Neuron (in vitro differentiated cells): ENCODE measurements around the gene ADAMTS3.

Source experiments
- H2AFZ ChIP-seq: one replicate; pipeline ENCODE4 v1.6.1; 2013; ENCODE audit warnings: low read depth, mild to moderate bottlenecking, inconsistent platforms, low read length, moderate library complexity
- H3K27me3 ChIP-seq: one replicate; pipeline ENCODE4 v1.6.1; 2013; ENCODE audit warnings: low read length; ENCODE audit not compliant: insufficient read depth
- H3K36me3 ChIP-seq: one replicate; pipeline ENCODE4 v1.6.1; 2013; ENCODE audit warnings: low read length; ENCODE audit not compliant: insufficient read depth
- H3K4me1 ChIP-seq: one replicate; pipeline ENCODE4 v1.6.1; 2013; ENCODE audit warnings: low read length; ENCODE audit not compliant: insufficient read depth
- H3K4me3 ChIP-seq: 2 replicates; pipeline ENCODE4 v1.5.1; 2013; ENCODE audit warnings: mild to moderate bottlenecking, low read length, moderate library complexity
- H3K9me3 ChIP-seq: one replicate; pipeline ENCODE4 v1.6.1; 2013; ENCODE audit warnings: low read length

Gene ADAMTS3

DNA sequence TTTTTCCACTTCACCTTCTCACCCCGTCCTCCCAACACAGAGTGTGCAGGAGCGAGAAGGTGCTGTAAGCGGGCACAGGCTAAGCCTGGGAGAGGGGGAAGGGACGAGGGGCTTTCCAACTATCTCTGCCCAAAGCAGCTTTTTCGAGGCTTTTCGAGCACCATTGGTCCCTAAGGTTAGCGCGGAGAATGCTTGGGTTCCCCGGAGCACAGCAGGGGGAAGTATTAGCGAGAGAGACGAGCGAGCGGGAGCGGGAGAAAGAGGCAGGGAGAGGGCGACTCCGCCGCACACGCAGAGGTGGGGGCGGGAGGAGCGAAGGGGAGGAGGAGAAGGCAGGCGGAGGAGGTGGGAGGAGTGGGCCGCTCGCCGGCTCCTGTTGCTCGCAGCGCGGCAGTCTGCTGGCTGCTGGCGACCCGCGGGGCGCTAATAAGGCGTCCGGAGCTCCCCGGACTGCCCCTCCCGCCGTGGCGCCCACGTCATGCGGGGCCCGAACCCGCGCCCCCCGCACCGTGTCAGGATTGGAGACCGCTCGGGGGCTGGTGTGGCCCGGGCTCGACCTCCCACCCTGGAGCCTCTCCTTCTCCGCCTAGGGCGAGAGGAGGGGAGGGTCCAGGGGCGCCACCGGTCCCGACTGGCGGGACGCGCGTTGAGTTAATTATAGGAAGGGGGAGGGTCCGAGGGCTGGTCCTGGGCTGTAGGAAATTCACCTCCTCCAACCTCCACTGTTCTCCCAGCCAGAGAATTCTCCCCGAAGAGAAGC, at the start of gene ADAMTS3:
Gene ADAMTS3 (minus strand): TSS at position 263 of the 760 bp plus-strand sequence. CDS start 459 bp downstream, outside the sequence.
- Histone ChIP-seq H3K36me3 (no peaks in the 10 kb centered on the region), H3K4me3 (peak within 1 kb of the TSS; percentile 77), H3K27me3 (no peaks in the 10 kb centered on the region), H3K9me3 (no peaks in the 10 kb centered on the region), H2AFZ (peak within 1 kb of the TSS; percentile 99), H3K4me1 (peaks cover 9% of the 10 kb centered on the region)

DNA sequence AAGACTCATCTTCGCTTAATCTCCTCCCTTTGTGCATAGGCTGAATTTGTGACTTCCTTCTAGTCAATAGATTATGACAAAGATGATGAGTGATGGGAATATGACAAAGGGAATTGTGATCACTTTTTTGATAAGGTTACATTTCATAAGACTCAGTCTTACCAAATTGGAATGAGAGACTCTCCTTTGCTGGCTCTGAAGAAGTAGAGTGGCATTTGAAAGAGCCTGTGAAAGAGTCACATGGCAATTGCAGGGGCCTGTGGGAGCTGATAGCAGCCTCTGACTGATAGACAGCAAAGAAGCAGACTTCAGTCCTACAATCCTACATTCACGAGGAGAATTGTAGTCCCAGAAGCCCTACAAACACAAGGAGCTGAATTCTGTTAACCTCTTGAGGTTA, 44.9 kb upstream of the ADAMTS3 start:
- H3K4me3 ChIP-seq: no peak overlapping the region
- H3K4me1 ChIP-seq: no peaks in the 10 kb centered on the region
- no peaks in the 10 kb centered on the region for H3K36me3 ChIP-seq
- H2AFZ ChIP-seq: peak overlapping the region; percentile 49
- H3K9me3 ChIP-seq: no peaks in the 10 kb centered on the region
- H3K27me3 ChIP-seq: no peaks in the 10 kb centered on the region

DNA sequence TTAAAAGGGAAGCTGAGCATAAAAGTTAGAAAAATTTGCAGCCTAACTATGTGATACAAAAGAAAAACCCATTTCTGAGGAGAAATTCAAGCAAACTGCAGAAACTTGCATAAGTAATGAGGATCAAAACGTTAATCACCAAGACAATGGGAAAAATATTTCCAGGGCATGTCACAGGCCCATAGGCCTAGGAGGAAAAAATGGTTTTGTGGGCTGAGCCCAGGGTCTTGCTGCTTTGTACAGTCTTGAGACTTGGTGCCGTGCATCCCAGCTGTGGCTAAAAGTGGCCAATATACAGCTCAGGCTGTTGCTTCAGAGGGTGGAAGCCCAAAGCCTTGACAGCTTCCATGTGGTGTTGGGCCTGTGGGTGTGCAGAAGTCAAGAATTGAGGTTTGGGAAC, 37.7 kb upstream of the ADAMTS3 start:
- H3K36me3 ChIP-seq: no peaks in the 10 kb centered on the region
- H3K4me3 ChIP-seq: no peak overlapping the region
- H3K27me3 ChIP-seq: no peaks in the 10 kb centered on the region
- no peaks in the 10 kb centered on the region for H3K4me1 ChIP-seq
- no peak overlapping the region for H2AFZ ChIP-seq
- peaks cover 9% of the 10 kb centered on the region for H3K9me3 ChIP-seq

DNA sequence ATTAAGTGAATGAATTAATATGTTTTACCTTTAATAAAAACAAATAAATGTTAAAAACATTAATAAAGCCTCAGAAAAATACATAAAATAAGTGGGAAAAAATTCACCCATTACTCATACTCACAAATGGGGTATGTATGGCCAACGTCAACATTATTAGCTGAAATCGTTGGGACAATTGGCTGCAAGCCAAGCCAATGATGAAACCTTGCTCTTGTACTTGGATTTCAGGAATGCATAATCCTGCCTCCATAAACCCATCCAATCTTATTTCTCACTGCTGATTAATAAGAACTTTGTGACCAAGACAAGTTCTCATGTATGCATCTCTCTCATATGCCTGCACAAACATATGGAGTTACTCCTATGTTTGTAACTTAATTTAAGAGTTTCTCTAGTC, 35.3 kb upstream of the ADAMTS3 start:
- Histone ChIP-seq H2AFZ (no peak overlapping the region), H3K36me3 (no peaks in the 10 kb centered on the region), H3K4me3 (no peak overlapping the region), H3K4me1 (no peaks in the 10 kb centered on the region), H3K27me3 (no peaks in the 10 kb centered on the region), H3K9me3 (peaks cover 9% of the 10 kb centered on the region)

DNA sequence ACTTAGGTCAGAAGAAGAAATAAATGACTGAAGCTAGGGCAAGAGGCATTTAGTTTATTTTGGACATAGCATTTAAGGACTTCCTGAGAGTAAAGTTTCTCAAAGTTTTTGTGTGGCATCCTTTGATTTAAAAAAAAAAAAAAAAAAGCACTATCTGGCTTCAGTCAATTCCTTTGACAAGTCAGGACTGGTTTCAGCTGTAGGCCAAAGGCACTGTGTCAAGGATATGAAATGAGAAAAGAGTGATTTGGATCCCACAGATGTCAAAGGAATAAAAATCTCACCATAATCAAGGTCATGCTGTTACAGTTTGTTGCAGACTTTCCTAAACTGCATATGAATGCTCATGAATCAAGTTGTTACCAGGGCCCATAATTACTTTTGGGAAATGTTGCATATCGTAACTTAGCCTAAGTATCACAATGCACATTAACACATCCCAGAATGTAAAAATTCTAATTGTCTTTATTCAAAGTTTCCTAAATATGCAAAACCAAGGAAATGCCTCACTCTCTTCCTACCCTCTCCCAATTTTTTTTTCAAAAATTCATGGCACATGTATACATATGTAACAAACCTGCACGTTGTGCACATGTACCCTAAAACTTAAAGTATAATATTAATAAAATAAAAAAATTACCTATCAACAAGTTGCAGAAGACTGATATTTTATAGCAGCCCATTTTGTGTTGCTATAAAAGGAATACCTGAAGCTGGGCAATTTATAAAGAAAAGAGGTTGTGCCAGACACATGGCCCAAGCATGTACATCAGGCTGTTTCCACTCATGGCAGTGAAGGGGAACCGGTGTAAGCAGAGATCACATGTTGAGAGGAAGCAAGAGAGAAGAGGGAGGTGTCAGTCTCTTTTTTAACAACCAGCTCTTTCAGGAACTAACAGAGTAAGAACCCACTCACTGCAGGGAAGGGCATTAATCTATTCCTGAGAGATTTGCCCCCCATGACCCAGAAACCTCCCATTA, 33.7 kb upstream of the ADAMTS3 start:
- Histone ChIP-seq H3K4me1 (no peaks in the 10 kb centered on the region), H2AFZ (no peak overlapping the region), H3K9me3 (peaks cover 9% of the 10 kb centered on the region), H3K36me3 (no peaks in the 10 kb centered on the region), H3K27me3 (no peaks in the 10 kb centered on the region), H3K4me3 (no peak overlapping the region)

DNA sequence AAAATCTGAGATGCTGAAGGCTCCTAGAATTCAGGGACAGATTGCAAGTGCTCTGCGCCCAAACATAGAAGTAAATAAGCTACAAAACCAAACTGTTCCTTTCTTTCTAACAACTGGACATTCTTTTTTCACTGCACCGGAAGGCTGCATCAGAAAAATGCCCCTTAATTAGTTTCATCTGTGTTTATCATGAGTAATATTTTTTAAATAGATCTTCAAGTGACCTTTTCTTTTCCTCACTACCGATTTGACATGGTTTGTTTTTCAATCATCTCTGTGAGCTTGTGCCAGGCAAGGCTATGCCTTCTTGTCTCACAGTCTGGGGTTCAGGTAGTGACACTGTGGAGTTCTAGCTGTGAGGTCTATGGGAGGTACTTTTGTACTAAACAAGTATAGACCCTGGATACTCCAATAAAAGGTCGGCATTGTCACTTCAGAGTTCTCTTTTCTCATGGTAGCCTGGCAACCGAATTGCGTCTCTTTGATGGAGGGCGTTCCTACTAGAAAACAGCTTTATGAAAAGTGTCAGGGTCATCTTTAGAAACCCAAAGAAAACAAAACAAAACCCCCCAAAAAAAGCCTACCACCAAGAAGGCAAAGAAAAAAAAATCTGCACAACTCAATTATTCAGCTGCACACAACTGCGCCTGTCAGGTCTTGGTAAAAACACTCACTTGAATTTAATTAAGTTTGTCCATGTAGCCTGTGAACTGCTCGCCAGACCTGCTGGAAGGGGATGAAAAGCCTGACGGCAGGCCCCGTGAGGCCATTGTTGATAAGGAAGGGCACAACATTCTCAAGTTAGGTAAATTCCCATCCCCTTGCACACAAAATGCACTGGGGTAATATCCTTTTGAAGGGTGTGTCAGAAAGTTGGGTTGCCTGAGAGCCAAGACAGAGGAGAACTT, 22.8 kb upstream of the ADAMTS3 start:
- Histone ChIP-seq H3K9me3 (no peaks in the 10 kb centered on the region), H3K4me1 (peaks cover 19% of the 10 kb centered on the region), H3K27me3 (no peaks in the 10 kb centered on the region), H2AFZ (no peak overlapping the region), H3K4me3 (no peak overlapping the region), H3K36me3 (no peaks in the 10 kb centered on the region)

DNA sequence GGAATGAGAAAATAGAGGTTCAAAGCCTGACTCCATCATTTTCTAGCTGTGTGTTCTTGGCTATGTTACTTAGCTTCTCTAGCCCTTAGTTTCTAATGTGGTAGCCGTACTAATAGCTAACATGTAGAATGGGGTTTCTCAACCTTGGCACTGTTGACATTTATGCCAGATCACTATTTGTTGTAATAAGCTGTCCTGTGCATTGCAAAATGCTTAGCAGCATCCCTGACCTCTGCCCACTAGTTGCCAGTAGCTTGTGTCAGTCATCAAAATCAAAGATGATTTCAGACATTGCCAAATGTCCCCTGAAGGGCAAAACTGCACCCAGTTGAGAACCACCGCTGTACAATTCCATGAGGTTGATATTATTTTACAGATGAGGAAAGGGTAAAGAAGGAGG, 18.3 kb upstream of the ADAMTS3 start:
- H3K4me1 ChIP-seq: peaks cover 13% of the 10 kb centered on the region
- no peak overlapping the region for H3K4me3 ChIP-seq
- H3K27me3 ChIP-seq: no peaks in the 10 kb centered on the region
- no peak overlapping the region for H2AFZ ChIP-seq
- no peaks in the 10 kb centered on the region for H3K36me3 ChIP-seq
- H3K9me3 ChIP-seq: no peaks in the 10 kb centered on the region

DNA sequence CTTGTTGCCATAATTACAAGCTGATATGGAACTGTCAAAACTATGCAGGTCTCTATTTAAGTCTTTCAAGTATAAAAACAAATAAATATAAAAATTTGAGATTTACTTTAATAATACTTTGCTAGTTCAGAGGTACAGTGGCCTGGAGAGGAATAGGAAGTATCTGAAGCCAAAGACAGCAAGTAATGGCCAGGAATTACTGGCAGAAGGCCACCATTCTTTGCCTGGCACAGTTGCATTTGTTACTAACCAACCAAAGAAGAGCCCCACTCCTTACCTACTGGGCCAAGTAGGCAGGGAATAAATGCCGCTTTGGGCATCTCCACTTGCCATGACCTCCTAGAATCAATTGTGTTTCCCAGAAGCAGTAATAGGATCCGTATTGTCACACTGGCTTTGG, 13.8 kb upstream of the ADAMTS3 start:
- Histone ChIP-seq H3K4me1 (no peaks in the 10 kb centered on the region), H3K36me3 (no peaks in the 10 kb centered on the region), H2AFZ (no peak overlapping the region)

DNA sequence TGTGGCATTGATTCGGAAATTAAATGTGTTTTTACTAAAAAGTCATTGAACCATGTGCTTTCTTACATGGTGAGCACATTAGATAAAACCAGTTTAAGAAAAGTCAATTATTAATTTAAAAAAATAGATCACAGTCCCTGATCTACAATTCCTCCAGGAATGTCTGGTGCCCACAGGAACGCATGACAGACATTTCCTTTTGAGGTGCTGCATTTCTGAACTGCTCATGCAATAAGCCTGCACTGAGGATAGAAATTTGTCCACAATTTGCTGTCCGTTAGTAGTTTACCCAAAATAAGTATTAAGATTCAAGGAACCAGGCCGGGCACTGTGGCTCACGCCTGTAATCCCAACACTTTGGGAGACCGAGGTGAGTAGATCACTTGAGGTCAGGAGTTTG, 8.2 kb upstream of the ADAMTS3 start:
- Histone ChIP-seq H3K4me1 (no peaks in the 10 kb centered on the region), H3K36me3 (no peaks in the 10 kb centered on the region), H3K9me3 (no peaks in the 10 kb centered on the region), H2AFZ (no peak overlapping the region), H3K4me3 (no peak overlapping the region), H3K27me3 (no peaks in the 10 kb centered on the region)

More for the DNA sequence above, 13.8 kb upstream of the ADAMTS3 start:
- H3K9me3 ChIP-seq: no peaks in the 10 kb centered on the region
- H3K4me3 ChIP-seq: no peak overlapping the region
- no peaks in the 10 kb centered on the region for H3K27me3 ChIP-seq

DNA sequence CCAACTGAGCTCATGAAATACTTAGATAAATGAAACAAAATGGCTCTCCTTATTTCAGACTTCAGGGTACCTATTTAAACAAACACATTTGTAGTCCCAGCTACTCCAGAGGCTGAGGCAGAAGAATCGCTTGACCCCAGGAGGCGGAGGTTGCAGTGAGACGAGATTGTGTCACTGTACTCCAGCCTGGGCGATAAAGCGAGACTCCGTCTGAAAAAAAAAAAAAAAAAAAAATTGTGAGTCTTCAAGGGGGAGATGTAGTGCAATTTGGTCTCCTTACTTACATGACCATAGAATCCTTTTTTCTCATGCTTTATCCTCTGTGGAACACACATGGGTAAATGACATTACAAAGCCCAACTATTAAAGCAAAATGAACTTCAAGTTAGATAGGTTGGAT, 2.3 kb upstream of the ADAMTS3 start:
- no peaks in the 10 kb centered on the region for H3K9me3 ChIP-seq
- no peaks in the 10 kb centered on the region for H3K36me3 ChIP-seq
- H2AFZ ChIP-seq: no peak overlapping the region
- peaks cover 9% of the 10 kb centered on the region for H3K4me1 ChIP-seq
- H3K27me3 ChIP-seq: no peaks in the 10 kb centered on the region
- H3K4me3 ChIP-seq: no peak overlapping the region

DNA sequence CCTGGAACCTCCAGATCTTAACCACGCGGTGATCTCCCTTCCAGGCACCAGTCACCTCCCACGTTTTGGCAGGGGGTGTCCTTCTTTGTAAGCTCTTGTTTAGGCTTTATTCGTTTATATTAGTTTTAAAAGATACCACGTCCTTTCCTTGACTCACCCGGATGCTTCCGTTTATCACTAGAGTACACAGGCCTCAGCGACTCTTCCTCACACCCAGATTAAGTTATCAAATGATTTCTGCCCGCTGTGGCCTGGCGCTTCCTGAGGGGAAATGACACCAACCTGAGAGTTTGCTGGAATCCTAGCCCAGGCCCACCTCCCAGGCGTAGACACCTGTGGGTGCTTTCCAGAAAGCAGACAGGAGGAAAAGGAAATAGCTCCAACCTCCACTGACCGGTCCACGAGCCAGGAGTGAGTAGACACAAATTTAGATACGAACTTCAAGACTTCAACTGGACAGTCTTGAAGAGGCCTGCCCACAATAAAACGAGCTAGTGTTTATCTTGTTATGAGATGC, 756 bp upstream of the ADAMTS3 start:
- Histone ChIP-seq H3K36me3 (no peaks in the 10 kb centered on the region), H3K27me3 (no peaks in the 10 kb centered on the region), H3K4me3 (peak overlapping the region; percentile 77), H3K9me3 (no peaks in the 10 kb centered on the region), H2AFZ (peak overlapping the region; percentile 89), H3K4me1 (peaks cover 9% of the 10 kb centered on the region)

DNA sequence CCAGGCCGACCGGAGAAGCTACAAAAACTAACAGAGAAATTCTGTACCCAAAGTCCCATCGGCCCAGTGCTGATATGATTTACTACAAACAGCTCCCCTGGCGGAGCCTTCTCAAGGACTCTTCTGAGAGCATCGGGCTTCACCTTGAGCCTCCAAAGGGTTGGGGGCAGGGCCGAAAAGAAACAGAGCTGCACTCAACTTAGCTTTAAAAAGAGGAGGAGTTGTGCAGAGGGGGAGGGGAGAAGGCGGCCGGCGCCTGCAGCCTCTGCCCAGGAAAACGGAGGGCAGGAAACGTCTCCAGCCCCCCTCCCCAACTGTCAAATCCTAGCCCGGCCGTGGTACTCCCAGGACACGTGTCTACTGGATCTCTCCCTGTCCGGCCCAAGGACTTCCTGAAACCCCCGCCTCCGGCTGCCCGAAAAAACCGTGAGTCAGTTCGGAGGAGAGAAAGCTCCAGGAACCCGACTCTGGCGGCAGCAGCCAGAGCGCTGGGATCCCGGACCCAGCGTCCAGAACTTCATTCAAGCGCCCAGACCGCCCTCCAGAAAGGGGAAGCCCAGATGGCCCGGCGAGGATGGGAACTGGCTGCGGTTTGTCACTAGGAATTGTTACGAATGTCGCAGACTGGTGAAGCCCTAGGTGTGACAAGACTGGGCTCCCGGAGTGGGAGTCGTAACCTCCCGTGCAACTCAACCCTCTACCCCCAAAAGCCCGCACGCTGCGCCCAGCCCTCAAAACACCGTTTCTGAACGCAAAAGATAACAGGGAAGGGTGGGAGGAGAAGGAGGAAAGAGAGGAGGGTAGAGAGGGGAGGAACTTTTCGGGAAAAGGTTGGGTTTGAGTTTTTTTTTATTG, 973 bp downstream of the ADAMTS3 start:
- Histone ChIP-seq H3K36me3 (no peaks in the 10 kb centered on the region), H3K4me3 (peak overlapping the region; percentile 77), H3K9me3 (no peaks in the 10 kb centered on the region), H3K27me3 (no peaks in the 10 kb centered on the region), H3K4me1 (peaks cover 9% of the 10 kb centered on the region), H2AFZ (peak overlapping the region; percentile 99)
